Kidney (tissue), 14 donors: ENCODE results near the gene LTF. TPM values are rescaled to one million over a fixed set of nuclear protein-coding genes. Genes with fewer than 3 reads are reported as not detected.

ENCODE experiments used
- DNase-seq, 5 donors: peaks; one replicate each; pipeline ENCODE4 v3.0.0-alpha.2; 2013 to 2020
- FAIRE-seq: peaks from 2 replicates; lab custom pipeline; 2012; peaks lifted over from hg19 to GRCh38; lab: Jason Lieb, UNC
- H3K27ac ChIP-seq, 2 donors: one replicate each; pipeline ENCODE4 v1.7.0; 2013; ENCODE audit warnings: low read depth in 2 of 2, low read length in 2 of 2, inconsistent platforms in 1 of 2
- H3K27me3 ChIP-seq: one replicate; pipeline ENCODE4 v1.7.1; 2013; ENCODE audit warnings: low read length, inconsistent platforms; ENCODE audit not compliant: control insufficient read depth, insufficient read depth
- H3K36me3 ChIP-seq, 3 donors: one replicate each; pipeline versions ENCODE4 v1.7.0 to v1.7.1; 2013; ENCODE audit warnings: low read length in 3 of 3, control low read depth in 1 of 3, inconsistent platforms in 1 of 3; ENCODE audit not compliant: insufficient read depth in 3 of 3, control insufficient read depth in 2 of 3
- H3K4me1 ChIP-seq, 3 donors: one replicate each; pipeline versions ENCODE4 v1.7.0 to v1.7.1; 2013; ENCODE audit warnings: low read length in 3 of 3, inconsistent platforms in 1 of 3, low read depth in 1 of 3; ENCODE audit not compliant: control insufficient read depth in 2 of 3, insufficient read depth in 2 of 3
- H3K4me3 ChIP-seq, 3 donors: one replicate each; pipeline versions ENCODE4 v1.7.0 to v1.8.1; 2013; ENCODE audit warnings: low read length in 3 of 3, control low read depth in 1 of 3, inconsistent platforms in 1 of 3
- H3K9ac ChIP-seq, 3 donors: one replicate each; pipeline versions ENCODE4 v1.7.0 to v1.7.1; 2013; ENCODE audit warnings: low read length in 3 of 3, control low read depth in 1 of 3, inconsistent platforms in 1 of 3
- H3K9me3 ChIP-seq, 3 donors: one replicate each; pipeline versions ENCODE4 v1.7.0 to v1.7.1; 2013; ENCODE audit warnings: low read length in 3 of 3, control low read depth in 1 of 3, inconsistent platforms in 1 of 3; ENCODE audit not compliant: control insufficient read depth in 2 of 3, insufficient read depth in 1 of 3
- intact Hi-C: fragments of 100-400 bp; cut with DNase I; formaldehyde crosslinking; loops from one replicate; pipeline ENCODE4 v1.11.1; 2022
- polyA plus RNA-seq: library from polyadenylated mRNA; stranded (reverse); fragments of 350-450 nt; fragmentation: Illumina TruSeq; extraction: RNeasy Lipid Tissue Mini Kit (QIAGEN cat#74804); gene quantifications from one replicate; pipeline ENCODE4 v1.2.3, GENCODE V29; 2014; ENCODE audit warnings: low read depth, low replicate concordance; ENCODE audit not compliant: insufficient read depth
- total RNA-seq: library from RNA; stranded (reverse); fragmentation: NEBNext Ultra II Directional; extraction: Animal tissue kit (Norgen Biotek cat#: 25700); gene quantifications from one replicate; pipeline ENCODE4 v1.2.1, GENCODE V29; 2021
- TF ChIP-seq, protein P1 (sequence below): IDR thresholded peaks from 3 replicates; pipeline ENCODE4 v1.5.1; 2012; ENCODE audit warnings: mild to moderate bottlenecking, moderate library complexity, borderline replicate concordance; ENCODE audit not compliant: insufficient read depth; ENCODE audit errors: extremely low read depth
- donor health status: control.
- donor health status: control.
- donor health status: control.
- donor health status: control.
- donor health status: control.
- donor health status: DM: yes; HTN: yes; CAD: no.
- donor health status: Normal renal cell carcinoma (clear cell type).

The LTF gene
- total and polyA plus RNA-seq, 2 donors from 2014 or later: 34.7 to 1,823 TPM

DNA sequence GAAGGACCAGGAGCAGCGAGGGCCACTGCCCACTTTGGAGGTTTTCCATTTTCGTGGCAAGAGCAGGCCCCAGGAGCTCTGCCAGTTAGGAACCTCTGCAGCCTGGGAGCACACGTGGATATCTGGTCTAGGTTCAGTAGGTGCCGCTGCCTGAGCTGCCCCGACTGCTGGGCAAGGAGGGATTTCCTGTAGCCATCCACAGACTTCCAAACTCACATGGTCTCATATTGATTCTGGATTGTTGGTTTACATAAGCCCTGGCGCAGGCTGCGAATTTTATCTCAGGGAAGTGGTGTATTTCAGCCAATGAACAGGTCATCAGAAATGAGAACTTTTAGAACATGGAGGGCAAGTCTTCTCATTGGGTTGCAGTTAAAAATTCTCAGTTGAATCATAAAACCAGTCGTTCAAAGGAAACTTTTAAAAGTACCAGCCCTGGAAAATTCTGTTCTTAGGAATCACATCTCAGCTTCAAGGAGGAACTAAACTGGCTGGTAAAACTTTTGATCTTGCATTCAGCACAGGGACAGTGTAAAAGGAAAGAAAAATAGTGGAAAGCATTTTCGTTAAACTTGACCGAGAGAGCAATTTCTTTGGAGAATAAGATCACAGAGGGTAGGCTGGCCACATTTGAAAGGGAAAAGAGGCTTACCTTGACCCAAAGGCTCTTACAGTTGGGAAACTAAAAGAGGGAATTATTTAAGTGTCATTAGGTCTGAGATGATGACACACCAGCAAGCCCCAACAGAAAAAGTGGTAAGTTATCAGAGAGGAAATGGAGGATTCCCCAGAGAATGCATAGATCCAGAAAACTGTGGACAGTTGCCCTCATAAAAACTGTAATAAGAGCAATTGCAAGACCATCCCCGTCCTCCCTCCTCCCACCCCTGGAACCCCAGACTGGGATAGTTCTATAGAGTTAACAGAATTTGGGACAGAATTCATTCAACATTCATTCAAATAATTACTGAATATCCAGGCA lies 26.7 kb upstream of the LTF start:
- no peak for FAIRE-seq
- no peaks in the 10 kb centered on the region for H3K27me3 ChIP-seq
- no peak for DNase-seq
- H3K9ac ChIP-seq: no peak overlapping the region
- H3K9me3 ChIP-seq: no peaks in the 10 kb centered on the region
- no peak overlapping the region for H3K4me3 ChIP-seq
- TF ChIP-seq, protein P1, sequence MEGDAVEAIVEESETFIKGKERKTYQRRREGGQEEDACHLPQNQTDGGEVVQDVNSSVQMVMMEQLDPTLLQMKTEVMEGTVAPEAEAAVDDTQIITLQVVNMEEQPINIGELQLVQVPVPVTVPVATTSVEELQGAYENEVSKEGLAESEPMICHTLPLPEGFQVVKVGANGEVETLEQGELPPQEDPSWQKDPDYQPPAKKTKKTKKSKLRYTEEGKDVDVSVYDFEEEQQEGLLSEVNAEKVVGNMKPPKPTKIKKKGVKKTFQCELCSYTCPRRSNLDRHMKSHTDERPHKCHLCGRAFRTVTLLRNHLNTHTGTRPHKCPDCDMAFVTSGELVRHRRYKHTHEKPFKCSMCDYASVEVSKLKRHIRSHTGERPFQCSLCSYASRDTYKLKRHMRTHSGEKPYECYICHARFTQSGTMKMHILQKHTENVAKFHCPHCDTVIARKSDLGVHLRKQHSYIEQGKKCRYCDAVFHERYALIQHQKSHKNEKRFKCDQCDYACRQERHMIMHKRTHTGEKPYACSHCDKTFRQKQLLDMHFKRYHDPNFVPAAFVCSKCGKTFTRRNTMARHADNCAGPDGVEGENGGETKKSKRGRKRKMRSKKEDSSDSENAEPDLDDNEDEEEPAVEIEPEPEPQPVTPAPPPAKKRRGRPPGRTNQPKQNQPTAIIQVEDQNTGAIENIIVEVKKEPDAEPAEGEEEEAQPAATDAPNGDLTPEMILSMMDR: no peak
- H3K4me1 ChIP-seq: peaks cover 0 to 6% (median 4%) of the 10 kb centered on the region in 3 donors
- intact Hi-C loops: loop anchor here (10.0 kb wide), 1 partner anchor 133 kb away; no protein-coding TSS in a partner anchor
- no peak overlapping the region for H3K27ac ChIP-seq
- no peaks in the 10 kb centered on the region for H3K36me3 ChIP-seq

DNA sequence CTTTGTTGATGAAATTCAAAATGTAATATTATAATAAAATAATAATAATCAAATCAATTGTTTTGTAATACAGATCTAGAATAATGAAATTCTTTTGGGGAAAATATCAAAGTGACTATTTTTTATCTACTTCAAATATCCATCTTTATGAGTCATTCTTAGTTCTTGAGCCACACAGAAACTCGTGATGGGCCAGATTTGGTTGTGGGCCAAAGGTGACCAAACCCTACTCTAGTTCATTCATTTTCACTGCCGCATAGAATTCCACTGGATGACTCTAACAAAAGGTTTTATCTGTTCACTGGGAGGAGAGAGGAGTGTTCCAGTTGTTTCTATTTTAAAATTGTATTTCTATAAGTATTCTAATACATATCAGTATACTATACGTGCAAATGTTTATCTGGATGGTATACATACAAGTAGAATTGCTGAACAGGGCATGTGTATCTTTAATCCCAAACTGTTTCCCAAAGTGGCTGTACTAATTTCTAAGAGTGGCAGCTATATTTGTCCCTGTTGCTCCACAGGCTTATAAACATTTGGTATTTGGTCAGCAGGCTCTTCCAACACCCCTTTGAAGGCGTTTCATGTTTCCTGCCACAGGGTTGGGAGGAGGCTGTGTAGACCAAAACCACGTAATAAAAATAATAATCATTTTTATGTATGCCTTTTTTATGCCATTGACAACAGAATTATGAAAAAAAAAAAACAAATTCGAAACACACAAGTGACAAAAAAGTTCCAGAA lies 25.8 kb upstream of the LTF start:
- no peak for FAIRE-seq
- H3K27ac ChIP-seq: no peak overlapping the region
- TF ChIP-seq, protein P1: no peak
- no peak overlapping the region for H3K4me3 ChIP-seq
- H3K36me3 ChIP-seq: no peaks in the 10 kb centered on the region
- intact Hi-C loops: loop anchor here (10.0 kb wide), 1 partner anchor 134 kb away; no protein-coding TSS in a partner anchor
- no peaks in the 10 kb centered on the region for H3K27me3 ChIP-seq
- peaks cover 0 to 15% (median 6%) of the 10 kb centered on the region in 3 donors for H3K4me1 ChIP-seq
- DNase-seq: no peak
- no peak overlapping the region for H3K9ac ChIP-seq
- no peaks in the 10 kb centered on the region for H3K9me3 ChIP-seq

DNA sequence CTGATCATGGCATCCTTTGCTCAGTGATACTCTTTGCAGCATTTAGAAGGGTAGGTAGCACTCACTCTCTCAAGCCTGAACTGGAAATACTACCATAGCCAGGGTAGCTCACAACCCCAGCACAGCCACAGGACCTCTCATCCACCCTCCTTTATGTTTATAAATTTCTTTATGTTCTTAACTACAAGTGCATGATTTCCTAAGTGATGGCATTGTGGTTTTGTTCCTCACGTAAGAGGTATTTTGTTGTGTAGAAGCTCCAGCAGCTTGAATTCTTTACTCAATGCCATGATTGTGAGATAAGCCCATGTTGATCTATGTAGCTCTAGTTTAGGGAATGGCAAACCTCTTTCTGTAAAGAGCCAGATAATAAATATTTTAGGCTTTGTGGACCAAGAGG lies 25.2 kb upstream of the LTF start:
- Histone ChIP-seq H3K27me3 (no peaks in the 10 kb centered on the region), H3K4me3 (no peak overlapping the region), H3K27ac (no peak overlapping the region), H3K36me3 (no peaks in the 10 kb centered on the region), H3K4me1 (peaks cover 0 to 21% (median 9%) of the 10 kb centered on the region in 3 donors), H3K9me3 (no peaks in the 10 kb centered on the region), H3K9ac (no peak overlapping the region)
- FAIRE-seq (no peak), DNase-seq (no peak)
- intact Hi-C loops: loop anchor here (10.0 kb wide), 1 partner anchor 135 kb away; no protein-coding TSS in a partner anchor
- TF ChIP-seq, protein P1: no peak
